DMS 273 (cell line): ENCODE data around the gene PGM2L1.
"Not testable (repeated sequence)": the region's sequence is repeated elsewhere in the genome, so short reads cannot be mapped to it uniquely, and the experiment has no call there.

Source experiments
- DNase-seq: peaks from one replicate; lab custom pipeline; 2025; ENCODE audit not compliant: unreplicated experiment; lab: John Stamatoyannopoulos, UW

The PGM2L1 gene

DNA sequence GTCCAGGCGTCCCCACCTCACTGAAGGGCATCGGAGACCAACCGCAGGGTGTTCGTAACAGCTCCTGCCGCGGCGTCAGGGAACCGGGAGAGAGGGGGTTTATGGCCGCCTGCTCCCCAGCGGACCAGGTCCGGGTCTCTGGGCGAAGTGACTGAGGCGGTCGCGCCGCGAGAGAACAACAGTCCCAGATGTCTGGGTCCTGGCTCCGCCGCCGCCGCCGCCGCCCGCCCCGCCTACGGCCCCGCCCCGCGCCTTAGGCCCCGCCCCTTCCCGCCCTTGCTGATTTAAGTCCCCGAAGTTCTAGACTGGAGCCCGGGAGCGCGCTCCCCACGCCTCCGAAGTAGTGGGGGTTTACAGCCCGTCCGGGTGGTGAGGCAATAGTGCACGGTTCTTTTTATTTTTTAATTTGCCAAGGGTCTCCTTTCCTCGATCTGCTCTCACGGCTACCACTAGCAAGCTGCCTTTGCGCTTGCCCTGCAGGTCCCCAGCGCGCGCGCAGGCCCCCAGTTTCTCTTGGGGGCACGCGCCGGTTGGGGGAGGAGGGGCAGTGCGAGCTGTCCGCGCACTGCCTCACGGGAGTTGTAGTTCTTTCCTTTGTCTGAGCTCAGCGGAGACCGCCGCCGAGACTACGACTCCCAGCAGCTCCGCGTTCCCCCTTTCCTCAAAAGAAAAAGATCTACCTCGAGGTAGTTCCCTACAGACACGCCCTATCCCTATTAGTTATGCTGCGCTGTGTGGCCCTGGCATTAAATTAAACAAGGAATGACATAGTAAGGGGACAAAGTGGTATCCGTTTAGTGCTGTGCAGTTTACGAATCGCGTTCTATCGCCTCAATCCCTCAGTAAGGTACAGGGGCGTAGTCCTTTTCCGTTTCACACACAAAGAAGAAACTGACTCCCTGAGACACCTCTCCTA is at the start of gene PGM2L1:
Gene PGM2L1, minus strand, starts transcription at position 190 of the 916 bp plus-strand sequence. CDS start 272 bp downstream, outside the sequence.
- DNase-seq: peak; percentile 95

GRCh38 chr11:74447720-74448119 is 49.5 kb upstream of the PGM2L1 start:
- DNase-seq: no peak

DNA sequence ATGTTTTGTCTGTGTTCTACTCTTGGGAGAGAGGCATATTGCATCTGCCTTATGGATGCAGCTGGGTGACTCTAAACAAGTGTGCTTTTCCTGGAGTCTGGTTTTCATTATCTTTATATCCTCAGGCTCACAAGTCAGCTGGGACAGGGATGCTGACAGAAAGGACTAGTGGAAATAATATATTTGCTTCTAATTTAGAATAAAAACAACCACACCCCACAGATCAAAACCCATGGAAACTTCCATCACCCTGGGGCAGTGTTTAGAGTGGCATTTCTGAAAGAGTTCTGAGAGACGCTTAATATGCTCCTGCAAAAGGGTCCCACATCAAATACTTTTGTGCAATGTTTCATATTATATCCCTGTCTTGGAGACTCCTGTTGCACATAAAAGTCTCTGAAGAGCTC is 48.3 kb upstream of the PGM2L1 start:
- no peak for DNase-seq

GRCh38 chr11:74444173-74444826 is 46.1 kb upstream of the PGM2L1 start:
- peak; percentile 34 for DNase-seq

- peak; percentile 75 for DNase-seq
Measured at GRCh38 chr11:74443071-74443864, 45.0 kb upstream of the PGM2L1 start.

GRCh38 chr11:74442636-74443035 is 44.4 kb upstream of the PGM2L1 start:
- no peak for DNase-seq

- DNase-seq: no peak
Measured at GRCh38 chr11:74438681-74439080, 40.4 kb upstream of the PGM2L1 start.

GRCh38 chr11:74437441-74438042 is 39.3 kb upstream of the PGM2L1 start:
- DNase-seq: no peak

DNA sequence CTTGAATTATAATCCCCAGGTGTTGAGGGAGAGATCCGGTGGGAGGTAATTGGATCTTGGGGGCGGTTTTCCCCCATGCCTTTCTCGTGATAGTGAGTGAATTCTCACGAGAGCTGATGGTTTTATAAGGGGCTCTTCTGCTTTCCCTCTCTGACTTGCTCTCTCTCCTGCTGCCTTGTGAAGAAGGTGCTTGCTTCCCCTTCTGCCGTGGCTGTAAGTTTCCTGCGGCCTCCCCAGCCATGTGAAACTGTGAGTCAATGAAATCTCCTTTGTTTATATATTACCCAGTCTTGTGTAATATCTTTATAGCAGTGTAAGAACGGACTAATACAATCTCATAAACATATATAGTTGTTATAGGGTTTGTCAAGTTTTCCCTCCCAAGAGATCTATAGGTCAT is 36.3 kb upstream of the PGM2L1 start:
- no peak for DNase-seq

GRCh38 chr11:74429205-74429604 is 31.0 kb upstream of the PGM2L1 start:
- no peak for DNase-seq

DNA sequence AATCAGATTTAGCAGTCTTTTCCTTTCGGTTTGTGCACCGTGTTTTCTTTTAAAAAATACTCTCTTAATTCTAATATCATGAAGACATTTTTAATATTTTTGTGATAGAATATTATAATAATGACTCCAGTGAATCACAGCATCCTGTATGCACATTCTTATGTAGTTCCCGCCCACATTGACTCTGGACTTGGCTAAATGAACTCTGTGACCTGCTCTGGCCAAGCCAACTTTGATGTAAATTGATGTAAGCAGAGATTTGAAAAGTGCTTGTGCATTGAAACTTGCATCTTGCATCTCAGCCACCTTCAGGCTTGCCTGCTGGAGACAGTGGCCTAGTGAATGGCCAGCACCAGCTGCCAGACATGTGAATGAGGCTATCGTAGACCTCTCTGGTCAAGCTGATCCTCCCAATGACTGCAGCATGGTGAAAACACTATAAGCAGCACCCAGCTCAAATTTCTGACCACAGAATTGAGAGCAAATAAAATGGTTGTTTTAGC is 29.2 kb upstream of the PGM2L1 start:
- no peak for DNase-seq

DNA sequence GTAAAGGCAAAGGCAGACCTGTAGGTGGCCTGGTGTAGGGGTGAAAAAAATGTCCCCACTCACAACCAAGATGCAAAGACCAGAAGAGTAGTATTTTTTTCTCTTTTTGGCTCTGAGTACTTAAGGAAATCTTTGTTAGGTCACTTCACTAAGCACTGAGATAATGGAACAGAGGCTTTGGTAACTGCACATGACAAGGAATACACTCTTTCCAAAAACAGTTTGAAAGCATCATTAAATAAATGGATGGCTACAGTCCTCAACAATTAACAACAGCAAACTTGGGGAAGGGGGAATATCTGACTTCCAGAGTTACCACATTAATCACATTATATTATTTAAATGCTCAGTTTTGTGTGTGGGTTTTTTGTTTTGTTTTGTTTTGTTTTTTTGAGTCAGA is 26.9 kb upstream of the PGM2L1 start:
- DNase-seq: no peak

- DNase-seq: no peak
Measured at GRCh38 chr11:74418509-74418895, 20.3 kb upstream of the PGM2L1 start.

DNA sequence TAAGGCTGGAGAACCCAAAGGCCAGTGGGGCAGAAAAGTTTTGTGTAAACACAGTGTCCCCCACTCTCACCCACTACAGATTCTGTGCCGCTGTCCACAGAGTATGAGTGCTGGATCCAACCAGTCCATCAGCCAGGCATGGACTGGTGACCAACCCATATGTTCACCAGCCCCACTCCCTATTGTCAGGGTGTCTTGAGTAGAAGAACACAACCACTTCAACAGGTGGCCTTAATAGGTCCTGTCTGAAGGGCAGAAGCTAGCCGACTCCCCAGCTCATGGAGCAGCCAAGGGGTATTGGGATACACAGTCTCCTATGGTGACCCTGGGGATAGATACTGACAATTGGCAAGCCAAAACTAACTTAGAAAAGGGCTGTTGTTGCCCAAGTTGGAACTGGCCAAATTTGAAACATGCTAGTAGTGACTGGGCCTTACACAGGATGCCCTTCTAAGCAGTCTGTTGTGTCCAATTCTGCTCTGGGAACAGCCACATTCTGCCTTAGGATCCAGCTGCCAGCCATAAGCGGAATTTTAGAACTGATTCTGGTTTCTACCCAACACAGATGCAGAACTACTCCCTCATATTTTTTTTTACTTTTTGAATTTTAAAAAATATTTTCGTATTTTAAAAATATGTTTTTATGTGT is 19.8 kb upstream of the PGM2L1 start:
- DNase-seq: no peak

DNA sequence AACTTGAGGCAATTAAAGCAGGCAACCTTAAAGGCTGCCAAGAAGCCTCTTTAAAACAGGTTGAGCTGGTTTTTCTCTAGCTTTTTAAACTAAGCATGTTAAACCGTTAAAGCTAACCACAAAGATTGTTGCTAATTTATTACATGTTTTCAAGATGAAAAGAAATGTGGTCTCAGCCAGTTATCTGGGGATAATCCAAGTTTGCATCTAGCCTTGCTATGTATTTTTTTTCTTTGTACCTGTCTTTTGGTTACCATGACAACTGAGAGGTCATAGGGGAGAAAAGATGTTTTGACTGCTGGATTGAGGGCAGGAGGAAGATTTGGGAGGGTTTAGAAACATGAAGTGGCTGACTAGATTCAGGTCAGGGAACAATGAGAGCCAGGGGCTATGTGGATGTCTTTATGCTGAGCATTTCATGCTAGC is 19.2 kb upstream of the PGM2L1 start:
- DNase-seq: no peak

GRCh38 chr11:74416974-74417373 is 18.7 kb upstream of the PGM2L1 start:
- DNase-seq: not testable (repeated sequence)

DNA sequence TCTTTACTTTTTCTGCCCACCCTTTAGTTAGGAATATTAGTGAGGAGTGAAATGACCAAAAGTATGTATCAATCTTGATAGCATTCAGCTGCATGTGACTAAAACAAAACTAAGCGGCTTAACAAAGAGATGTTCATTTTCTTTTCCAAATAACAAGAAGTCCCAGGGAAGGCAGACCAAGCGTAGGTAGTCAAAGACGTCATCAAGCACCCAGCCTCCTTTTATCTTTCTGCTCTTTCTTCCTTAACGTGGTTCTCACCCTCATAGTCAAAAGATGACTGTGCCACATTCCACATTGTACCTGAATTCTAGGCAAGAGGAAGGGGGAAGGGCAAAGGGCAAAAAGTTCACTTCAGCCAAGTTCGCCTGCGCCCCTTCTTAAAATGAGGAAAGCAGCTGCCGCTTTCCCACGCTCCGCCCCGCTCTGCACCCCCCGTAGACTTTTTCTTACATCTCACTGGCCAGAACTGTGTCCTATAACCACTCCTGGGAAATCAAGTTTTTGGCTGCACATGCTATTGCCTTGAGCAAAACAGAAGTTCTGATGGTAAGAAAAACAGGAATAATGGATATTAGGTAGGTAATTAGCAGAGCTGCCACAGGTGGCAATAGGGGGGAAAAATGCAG is 14.6 kb upstream of the PGM2L1 start:
- DNase-seq: no peak

GRCh38 chr11:74412321-74412720 is 14.1 kb upstream of the PGM2L1 start:
- no peak for DNase-seq

DNA sequence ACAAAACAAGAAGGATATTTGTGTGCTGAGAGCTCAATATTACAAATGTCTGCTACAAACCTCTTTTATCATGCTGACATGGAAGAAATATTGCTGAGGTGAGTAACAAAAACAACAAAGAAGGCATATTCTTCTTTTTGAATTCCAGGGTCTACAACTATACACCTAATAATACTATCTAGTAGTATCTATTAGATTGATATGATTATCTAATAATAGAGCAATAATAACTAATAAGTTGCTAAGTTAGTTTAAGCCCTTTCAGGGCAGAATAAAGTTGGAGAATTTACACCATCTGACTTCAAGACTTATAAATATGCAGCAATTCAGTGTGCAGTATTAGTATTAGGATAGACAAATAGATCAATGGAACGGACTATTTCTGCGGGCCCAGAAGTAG is 11.4 kb upstream of the PGM2L1 start:
- no peak for DNase-seq
